H1 (cell line): ENCODE measurements around the gene CDH10. TPM values are rescaled to one million over a fixed set of nuclear protein-coding genes. Genes with fewer than 3 reads are reported as not detected.

Source experiments
- RNF2 ChIP-seq: fragments of 200-900, 300-1000 bp; sonication (generic); IDR thresholded peaks from 2 replicates; pipeline ENCODE4 v1.7.1; 2016; ENCODE audit warnings: borderline replicate concordance, low read depth, mild to moderate bottlenecking, antibody characterized with exemption, low read length; ENCODE audit not compliant: poor library complexity, severe bottlenecking; ENCODE audit errors: missing control alignments
- polyA plus RNA-seq, 7 experiments: library from polyadenylated mRNA; depleted of rRNA in 3 of 7; stranded (reverse) in 5 of 7; unstranded in 2 of 7; fragments of >200 nt in 5 of 7; fragments of 200-250 nt in 2 of 7; gene quantifications; 1 replicate in 5 of 7; 2 replicates in 1 of 7; 4 replicates in 1 of 7; pipeline versions ENCODE4 v1.2.1 to v1.2.3, GENCODE V29; 2011 to 2013; ENCODE audit warnings: missing spikeins in 2 of 7, mixed read lengths in 2 of 7
- total RNA-seq: library from RNA; stranded (reverse); fragmentation: NEBNext Ultra II Directional; extraction: Animal tissue kit (Norgen Biotek cat#: 25700); gene quantifications from 2 replicates; pipeline ENCODE4 v1.2.1, GENCODE V29; 2021

Gene CDH10
- total and polyA plus RNA-seq, 2 of the 8 experiments (the other 6 are each of a cell fraction or from before 2014, with no cell fraction given), result 0.11 TPM; not detected in 1

DNA sequence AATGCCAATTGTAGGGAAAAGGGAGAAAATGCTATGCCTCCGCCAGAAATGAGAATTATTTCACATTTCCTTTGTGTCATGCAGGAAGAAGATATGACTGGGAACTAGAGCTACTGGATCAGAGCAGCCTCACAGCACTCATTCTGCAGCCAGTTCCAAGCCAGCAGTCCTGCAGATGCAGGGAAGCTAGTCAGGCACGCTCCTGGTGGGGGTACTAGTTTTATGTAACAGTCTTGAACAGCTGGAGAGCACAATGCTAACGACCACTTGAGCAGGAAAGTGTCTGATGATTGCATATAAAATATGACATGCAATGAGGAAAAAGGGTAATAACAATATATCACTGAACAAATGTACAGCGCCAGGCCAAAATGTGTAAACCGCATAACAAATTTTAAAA lies 21.7 kb downstream of the CDH10 start (continued):
- no peak for TF ChIP-seq RNF2
